SH-SY5Y (cell line): ENCODE results near the gene SNAP25.

ENCODE experiments used
- GATA2 ChIP-seq: IDR thresholded peaks from 2 replicates; pipeline ENCODE4 v1.6.1; 2011; ENCODE audit warnings: mild to moderate bottlenecking, low read depth, low read length
- GATA3 ChIP-seq: IDR thresholded peaks from 2 replicates; pipeline ENCODE4 v1.6.1; 2011; ENCODE audit warnings: low read depth, mild to moderate bottlenecking, low read length, moderate library complexity

- no peak for TF ChIP-seq GATA2
- no peak for TF ChIP-seq GATA3
Measured at GRCh38 chr20:10217721-10218410, 764 bp upstream of the SNAP25 start.
